ENCODE measurements around the gene NR2F6. TPM values are rescaled to one million over a fixed set of nuclear protein-coding genes. Genes with fewer than 3 reads are reported as not detected.

Gene NR2F6
- total RNA-seq, 3 donors from 2014 or later: 23.2 to 52.4 (median 34.7) TPM

- Histone ChIP-seq H3K9me3 (peaks cover 5 to 10% of the 10 kb centered on the region in 2 donors), H3K36me3 (no peaks in the 10 kb centered on the region), H3K27me3 (no peaks in the 10 kb centered on the region), H3K4me1 (peaks cover 0 to 5% of the 10 kb centered on the region in 2 donors), H3K27ac (peak overlapping the region; percentile 45 to 63), H3K4me3 (peak overlapping the region; percentile 30 to 55 (median 37))
- no peak for DNase-seq (ENCODE audit: low spot score in 2 of 2)
- intact Hi-C loops (cut with DNase I; ENCODE audit: low total_unique reads): no loop called here
- no peak for TF ChIP-seq POLR2A (IDR thresholded peaks at IDR 0.05)
- TF ChIP-seq, protein P1, sequence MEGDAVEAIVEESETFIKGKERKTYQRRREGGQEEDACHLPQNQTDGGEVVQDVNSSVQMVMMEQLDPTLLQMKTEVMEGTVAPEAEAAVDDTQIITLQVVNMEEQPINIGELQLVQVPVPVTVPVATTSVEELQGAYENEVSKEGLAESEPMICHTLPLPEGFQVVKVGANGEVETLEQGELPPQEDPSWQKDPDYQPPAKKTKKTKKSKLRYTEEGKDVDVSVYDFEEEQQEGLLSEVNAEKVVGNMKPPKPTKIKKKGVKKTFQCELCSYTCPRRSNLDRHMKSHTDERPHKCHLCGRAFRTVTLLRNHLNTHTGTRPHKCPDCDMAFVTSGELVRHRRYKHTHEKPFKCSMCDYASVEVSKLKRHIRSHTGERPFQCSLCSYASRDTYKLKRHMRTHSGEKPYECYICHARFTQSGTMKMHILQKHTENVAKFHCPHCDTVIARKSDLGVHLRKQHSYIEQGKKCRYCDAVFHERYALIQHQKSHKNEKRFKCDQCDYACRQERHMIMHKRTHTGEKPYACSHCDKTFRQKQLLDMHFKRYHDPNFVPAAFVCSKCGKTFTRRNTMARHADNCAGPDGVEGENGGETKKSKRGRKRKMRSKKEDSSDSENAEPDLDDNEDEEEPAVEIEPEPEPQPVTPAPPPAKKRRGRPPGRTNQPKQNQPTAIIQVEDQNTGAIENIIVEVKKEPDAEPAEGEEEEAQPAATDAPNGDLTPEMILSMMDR (IDR thresholded peaks at IDR 0.05): no peak
Measured at GRCh38 chr19:17263712-17264640, 18.3 kb upstream of the NR2F6 start.

GRCh38 chr19:17262557-17262956 is 16.8 kb upstream of the NR2F6 start:
- no peak for DNase-seq (ENCODE audit: low spot score in 2 of 2)
- H3K4me1 ChIP-seq: no peaks in the 10 kb centered on the region
- no peaks in the 10 kb centered on the region for H3K36me3 ChIP-seq
- H3K4me3 ChIP-seq: peak overlapping the region in 1 of 3 donors; percentile 30
- no peak overlapping the region for H3K27ac ChIP-seq
- no peak for TF ChIP-seq POLR2AphosphoS5 (IDR thresholded peaks at IDR 0.05)
- TF ChIP-seq POLR2A (IDR thresholded peaks at IDR 0.05): no peak
- TF ChIP-seq, protein P1 (IDR thresholded peaks at IDR 0.05): no peak
- H3K9me3 ChIP-seq: peaks cover 6 to 11% of the 10 kb centered on the region in 2 donors
- H3K27me3 ChIP-seq: no peaks in the 10 kb centered on the region
- intact Hi-C loops (cut with DNase I; ENCODE audit: low total_unique reads): no loop called here

DNA sequence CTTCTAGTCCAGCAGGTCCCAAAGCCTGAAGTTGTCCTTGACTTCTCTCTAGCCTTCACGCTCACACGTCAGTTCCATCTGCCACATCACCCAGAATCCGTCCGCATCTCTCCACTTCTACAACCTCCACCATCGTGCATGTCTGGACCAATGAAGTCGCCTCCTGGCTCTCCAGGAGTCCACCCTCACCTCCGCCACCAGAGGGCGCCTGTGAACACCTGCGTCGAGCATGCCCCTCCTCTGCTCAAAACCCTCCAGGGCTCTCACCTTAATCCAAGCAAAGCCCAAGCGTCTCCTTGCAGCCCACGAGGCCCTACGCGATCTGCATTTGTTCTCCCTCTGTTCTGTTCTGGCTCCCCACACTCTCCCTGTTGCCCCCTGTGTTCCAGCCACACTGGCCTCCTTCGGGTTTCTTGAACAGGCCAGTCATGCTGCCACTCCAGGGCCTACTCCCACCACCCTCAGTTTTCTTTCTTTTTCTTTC is 15.2 kb upstream of the NR2F6 start:
- TF ChIP-seq POLR2AphosphoS5 (IDR thresholded peaks at IDR 0.05): peak in 1 of 3 donors; percentile 32
- TF ChIP-seq, protein P1 (IDR thresholded peaks at IDR 0.05): peak; percentile 64 to 91 (median 76)
- TF ChIP-seq POLR2A (IDR thresholded peaks at IDR 0.05): no peak
- peak; percentile 69 to 86 for DNase-seq (ENCODE audit: low spot score in 2 of 2)
- no peaks in the 10 kb centered on the region for H3K4me1 ChIP-seq
- H3K27me3 ChIP-seq: no peaks in the 10 kb centered on the region
- intact Hi-C loops (cut with DNase I; ENCODE audit: low total_unique reads): no loop called here
- H3K36me3 ChIP-seq: no peaks in the 10 kb centered on the region
- peaks cover 6 to 11% of the 10 kb centered on the region in 2 donors for H3K9me3 ChIP-seq
- H3K4me3 ChIP-seq: no peak overlapping the region
- no peak overlapping the region for H3K27ac ChIP-seq

DNA sequence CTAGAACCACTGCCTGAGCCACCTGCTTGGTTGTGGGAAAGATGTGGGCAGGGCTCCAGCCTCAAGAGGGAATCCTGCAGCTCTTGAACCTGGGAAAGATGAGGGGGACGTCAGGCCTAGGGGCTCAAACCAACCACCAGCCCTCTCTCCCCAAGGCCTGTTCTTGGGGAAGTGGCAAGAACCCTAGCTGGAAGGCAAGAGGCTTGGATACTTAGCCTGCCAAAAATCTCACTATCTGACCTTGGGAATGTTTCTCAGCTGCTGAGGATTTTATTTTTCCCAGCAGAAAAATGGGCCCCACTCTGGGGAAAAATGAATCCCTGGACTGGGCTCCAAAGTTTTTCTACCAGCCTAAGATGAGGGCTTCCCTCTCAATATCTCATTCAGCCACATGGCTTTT is 14.2 kb upstream of the NR2F6 start:
- intact Hi-C loops (cut with DNase I; ENCODE audit: low total_unique reads): no loop called here
- H3K27me3 ChIP-seq: no peaks in the 10 kb centered on the region
- no peak for DNase-seq (ENCODE audit: low spot score in 2 of 2)
- H3K4me3 ChIP-seq: no peak overlapping the region
- H3K4me1 ChIP-seq: no peaks in the 10 kb centered on the region
- H3K36me3 ChIP-seq: no peaks in the 10 kb centered on the region
- TF ChIP-seq POLR2AphosphoS5 (IDR thresholded peaks at IDR 0.05) (no peak), POLR2A (IDR thresholded peaks at IDR 0.05) (no peak)
- TF ChIP-seq, protein P1 (IDR thresholded peaks at IDR 0.05): no peak
- peaks cover 6 to 11% of the 10 kb centered on the region in 2 donors for H3K9me3 ChIP-seq
- no peak overlapping the region for H3K27ac ChIP-seq
